ENCODE data around the gene NECTIN4.

GRCh38 chr1:161122967-161123366, 33.6 kb upstream of the NECTIN4 start:
- TF ChIP-seq CTCF (IDR thresholded peaks at IDR 0.05) (no peak), POLR2A (IDR thresholded peaks at IDR 0.05) (no peak)

Data from esophagus squamous epithelium (tissue), 4 donors.